HEK293 (cell line): Measurements from ENCODE around the gene CD93.

Experiments used
- CTCF ChIA-PET: fragments of 350-600 bp; formaldehyde crosslinking; extraction: SDS; loops from one replicate; lab custom pipeline; 2021; ENCODE audit warnings: antibody characterized with exemption; lab: Yijun Ruan, JAX
- POLR2A ChIA-PET: fragments of 300-600 bp; formaldehyde crosslinking; extraction: SDS; loops from one replicate; lab custom pipeline; 2020; ENCODE audit warnings: antibody characterized with exemption, inconsistent platforms; lab: Yijun Ruan, JAX
- H3K27ac ChIP-seq: fragments of 200-500 bp; sonication (Bioruptor generic); 2 replicates; pipeline ENCODE4 v1.5.1; 2014; ENCODE audit warnings: low read depth, low read length, control low read depth, inconsistent platforms; ENCODE audit errors: extremely low read depth
- H3K36me3 ChIP-seq, 2 experiments: fragments of 200-500 bp in 1 of 2; sonication (Bioruptor generic) in 1 of 2; 1 replicate in 1 of 2; 2 replicates in 1 of 2; pipeline ENCODE4 v1.5.1; 2014 to 2017; ENCODE audit warnings: inconsistent platforms in 2 of 2, low read length in 2 of 2; ENCODE audit not compliant: control insufficient read depth in 2 of 2, insufficient read depth in 1 of 2
- H3K4me1 ChIP-seq: fragments of 200-500 bp; sonication (Bioruptor generic); 2 replicates; pipeline ENCODE4 v1.5.1; 2014; ENCODE audit warnings: mild to moderate bottlenecking, low read length, inconsistent platforms; ENCODE audit not compliant: control insufficient read depth, insufficient read depth
- H3K4me3 ChIP-seq: 2 replicates; pipeline ENCODE4 v1.5.1; 2011; ENCODE audit warnings: low read depth, mild to moderate bottlenecking, control low read depth, low read length, moderate library complexity
- H3K9me3 ChIP-seq: fragments of 200-500 bp; sonication (Bioruptor generic); 2 replicates; pipeline ENCODE4 v1.5.1; 2014; ENCODE audit warnings: low read depth, low read length, inconsistent platforms; ENCODE audit not compliant: control insufficient read depth, insufficient read depth
- GLI4 ChIP-seq: fragments of 450-650 bp; formaldehyde crosslinking; IDR thresholded peaks from 2 replicates; pipeline ENCODE4 v1.5.1; 2016; ENCODE audit warnings: missing biosample characterization, missing genetic modification characterization
- GLIS1 ChIP-seq: fragments of 450-650 bp; formaldehyde crosslinking; IDR thresholded peaks from 2 replicates; pipeline ENCODE4 v1.5.1; 2016; ENCODE audit warnings: missing biosample characterization, missing genetic modification characterization
- INSM2 ChIP-seq: fragments of 450-650 bp; formaldehyde crosslinking; IDR thresholded peaks from 2 replicates; pipeline ENCODE4 v1.5.1; 2016; ENCODE audit warnings: missing biosample characterization, missing genetic modification characterization
- KLF16 ChIP-seq: fragments of 450-650 bp; formaldehyde crosslinking; IDR thresholded peaks from 2 replicates; pipeline ENCODE4 v1.5.1; 2017; ENCODE audit warnings: missing biosample characterization, missing genetic modification characterization
- KLF7 ChIP-seq: fragments of 450-650 bp; formaldehyde crosslinking; IDR thresholded peaks from 2 replicates; pipeline ENCODE4 v1.5.1; 2016; ENCODE audit warnings: missing biosample characterization, missing genetic modification characterization, borderline replicate concordance
- RBAK ChIP-seq: fragments of 450-650 bp; formaldehyde crosslinking; IDR thresholded peaks from 2 replicates; pipeline ENCODE4 v1.5.1; 2016; ENCODE audit warnings: missing biosample characterization, missing genetic modification characterization
- REST ChIP-seq: fragments of 450-650 bp; formaldehyde crosslinking; IDR thresholded peaks from 2 replicates; pipeline ENCODE4 v1.5.1; 2016; ENCODE audit warnings: missing biosample characterization, missing genetic modification characterization
- SETDB1 ChIP-seq: IDR thresholded peaks from one replicate; pipeline ENCODE4 v1.6.1; 2017; ENCODE audit warnings: mild to moderate bottlenecking, low read length, moderate library complexity, mixed read lengths; ENCODE audit not compliant: insufficient read length
- SP2 ChIP-seq: fragments of 450-650 bp; formaldehyde crosslinking; IDR thresholded peaks from 2 replicates; pipeline ENCODE4 v1.5.1; 2016; ENCODE audit warnings: missing biosample characterization, missing genetic modification characterization
- SP7 ChIP-seq: fragments of 450-650 bp; formaldehyde crosslinking; IDR thresholded peaks from 2 replicates; pipeline ENCODE4 v1.5.1; 2016; ENCODE audit warnings: missing biosample characterization, missing genetic modification characterization
- ZBTB10 ChIP-seq: fragments of 450-650 bp; formaldehyde crosslinking; IDR thresholded peaks from 2 replicates; pipeline ENCODE4 v1.5.1; 2016; ENCODE audit warnings: missing biosample characterization, missing genetic modification characterization
- ZNF280D ChIP-seq: fragments of 450-650 bp; formaldehyde crosslinking; IDR thresholded peaks from 2 replicates; pipeline ENCODE4 v1.5.1; 2016; ENCODE audit warnings: missing biosample characterization, missing genetic modification characterization
- ZNF433 ChIP-seq: fragments of 450-650 bp; formaldehyde crosslinking; IDR thresholded peaks from 2 replicates; pipeline ENCODE4 v1.5.1; 2016; ENCODE audit warnings: missing biosample characterization, missing genetic modification characterization, low read depth
- ZNF510 ChIP-seq: fragments of 450-650 bp; formaldehyde crosslinking; IDR thresholded peaks from 2 replicates; pipeline ENCODE4 v1.5.1; 2018; ENCODE audit warnings: mild to moderate bottlenecking, missing genetic modification characterization, missing biosample characterization; ENCODE audit not compliant: insufficient replicate concordance
- ZNF560 ChIP-seq: fragments of 450-650 bp; formaldehyde crosslinking; IDR thresholded peaks from 2 replicates; pipeline ENCODE4 v1.5.1; 2017; ENCODE audit warnings: missing biosample characterization, missing genetic modification characterization, borderline replicate concordance
- ZSCAN5A ChIP-seq: fragments of 450-650 bp; formaldehyde crosslinking; IDR thresholded peaks from 2 replicates; pipeline ENCODE4 v1.5.1; 2016; ENCODE audit warnings: missing biosample characterization, missing genetic modification characterization

Gene CD93

GRCh38 chr20:23126281-23127061, 40.3 kb upstream of the CD93 start (continued):
- TF ChIP-seq ZNF560 (no peak), GLIS1 (tag by site-specific recombination) (no peak), ZSCAN5A (tag by site-specific recombination) (no peak), KLF7 (tag by site-specific recombination) (no peak)

- no peak for TF ChIP-seq ZNF510 (tag by site-specific recombination)
- no peak for TF ChIP-seq ZBTB10 (tag by site-specific recombination)
- no peak for TF ChIP-seq RBAK
- TF ChIP-seq ZNF280D (tag by site-specific recombination), result no peak
- TF ChIP-seq SETDB1, result no peak
- no peak for TF ChIP-seq SP2 (tag by site-specific recombination)
- TF ChIP-seq INSM2 (tag by site-specific recombination), result no peak
- TF ChIP-seq KLF16 (tag by site-specific recombination), result no peak
- TF ChIP-seq REST (tag by site-specific recombination), result no peak
- no peak for TF ChIP-seq ZNF433 (tag by site-specific recombination)
- TF ChIP-seq GLI4 (tag by site-specific recombination), result no peak
- no peak for TF ChIP-seq SP7 (tag by site-specific recombination)
- Histone ChIP-seq H3K4me1 (no peaks in the 10 kb centered on the region), H3K27ac (no peak overlapping the region), H3K4me3 (no peak overlapping the region), H3K36me3 (no peaks in the 10 kb centered on the region), H3K9me3 (no peaks in the 10 kb centered on the region)
- ChIA-PET POLR2A (no interaction called here), CTCF (interaction anchor here (0.7 kb wide), 1 partner anchor 224 kb away, joined by 3 read pairs; no protein-coding TSS in a partner anchor)
Measured at GRCh38 chr20:23125625-23126191, 39.6 kb upstream of the CD93 start.
